T-helper 2 cell treated with Interferon-gamma antibody and Interleukin-4, amounts not matched to agents 100 ng/mL and 5 ng/mL, for 36 hours (primary cell): ENCODE results near the gene CHD1. TPM values are rescaled to one million over a fixed set of nuclear protein-coding genes. Genes with fewer than 3 reads are reported as not detected.

Experiments used
- intact Hi-C: fragments of 100-400 bp; cut with micrococcal nuclease; formaldehyde crosslinking; loops from one replicate; pipeline ENCODE4 v1.15.1; 2023
- total RNA-seq: library from RNA; stranded (reverse); gene quantifications from 2 replicates; pipeline ENCODE4 v1.2.3, GENCODE V29; 2022

The CHD1 gene
- total RNA-seq, 1 donor from 2014 or later, result 55.0 TPM

DNA sequence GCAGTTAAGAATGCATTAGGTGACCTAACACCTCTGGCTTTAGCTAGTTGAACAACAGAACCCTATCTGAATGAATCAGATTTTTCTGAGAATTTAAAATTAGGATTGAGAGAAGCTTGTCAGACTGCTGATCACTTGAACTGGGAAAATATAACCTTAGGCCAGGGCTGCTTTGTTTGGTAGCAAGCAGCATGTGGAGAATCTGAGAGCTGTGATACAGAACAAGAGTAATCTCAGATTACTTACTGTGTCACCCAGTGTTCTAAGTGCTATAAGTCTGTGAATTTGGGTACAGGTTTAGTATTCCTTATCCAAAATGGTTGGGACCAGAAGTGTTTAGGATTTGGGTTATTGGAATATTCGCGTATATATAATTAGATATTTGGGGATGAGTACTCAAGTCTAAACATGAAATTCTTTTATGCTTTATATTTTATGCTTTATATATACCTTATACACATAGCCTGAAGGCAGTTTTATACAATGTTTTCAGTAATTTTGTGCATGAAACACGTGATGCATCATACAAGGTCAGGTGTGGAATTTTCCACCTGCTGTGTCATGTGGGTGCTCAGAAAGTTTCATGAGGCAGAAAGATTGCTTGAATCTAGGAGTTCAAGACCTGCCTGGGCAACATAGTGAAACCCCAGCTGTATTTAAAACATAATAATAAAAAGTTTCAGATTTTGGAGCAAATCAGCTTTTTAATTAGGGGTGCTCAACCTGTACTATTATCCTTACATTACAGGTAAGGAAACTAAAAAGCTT is 8.3 kb upstream of the CHD1 start:
- intact Hi-C loops, result no loop called here

- intact Hi-C loops, result no loop called here
Observed at GRCh38 chr5:98935206-98935605, 6.4 kb upstream of the CHD1 start.

- intact Hi-C loops, result no loop called here
Observed at GRCh38 chr5:98934546-98934945, 5.7 kb upstream of the CHD1 start.

DNA sequence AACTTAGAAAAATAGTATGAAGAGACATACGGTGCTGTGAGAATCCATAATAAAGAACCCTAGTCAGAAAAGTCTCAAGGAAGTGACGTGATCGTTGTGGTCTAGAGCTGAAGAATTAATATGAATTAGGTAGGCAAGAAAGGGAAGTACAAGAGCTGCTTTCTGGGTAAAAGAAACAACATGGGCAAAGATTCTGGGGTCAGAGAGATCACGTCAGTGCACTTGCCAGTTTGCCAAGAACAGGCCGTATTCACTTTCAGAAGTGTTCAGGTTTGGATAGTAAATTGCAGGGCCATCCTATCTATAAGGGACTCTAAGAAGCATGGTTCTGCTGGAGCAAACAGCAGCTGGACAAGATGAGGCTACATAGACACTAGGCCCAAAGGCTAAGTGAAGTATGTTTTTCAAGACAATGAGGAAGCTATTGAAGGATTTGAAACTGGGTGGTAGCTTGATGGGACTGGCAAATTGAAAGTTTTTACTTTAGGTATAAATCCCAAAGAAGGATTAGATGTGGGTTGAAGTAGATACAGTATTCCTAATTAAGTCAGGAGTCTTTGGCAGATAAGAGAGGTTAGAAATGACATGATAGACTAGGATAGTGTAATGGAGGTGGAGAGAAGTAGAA is 4.8 kb upstream of the CHD1 start:
- intact Hi-C loops, result no loop called here

- intact Hi-C loops, result no loop called here
Observed at GRCh38 chr5:98930972-98931762, 2.4 kb upstream of the CHD1 start.

- intact Hi-C loops, result loop anchor here (1.0 to 5.0 kb wide), 4 partner anchors 97 to 1995 kb away; partner anchors contain the start of gene FAM174A
Observed at GRCh38 chr5:98929710-98930298, 997 bp upstream of the CHD1 start.

DNA sequence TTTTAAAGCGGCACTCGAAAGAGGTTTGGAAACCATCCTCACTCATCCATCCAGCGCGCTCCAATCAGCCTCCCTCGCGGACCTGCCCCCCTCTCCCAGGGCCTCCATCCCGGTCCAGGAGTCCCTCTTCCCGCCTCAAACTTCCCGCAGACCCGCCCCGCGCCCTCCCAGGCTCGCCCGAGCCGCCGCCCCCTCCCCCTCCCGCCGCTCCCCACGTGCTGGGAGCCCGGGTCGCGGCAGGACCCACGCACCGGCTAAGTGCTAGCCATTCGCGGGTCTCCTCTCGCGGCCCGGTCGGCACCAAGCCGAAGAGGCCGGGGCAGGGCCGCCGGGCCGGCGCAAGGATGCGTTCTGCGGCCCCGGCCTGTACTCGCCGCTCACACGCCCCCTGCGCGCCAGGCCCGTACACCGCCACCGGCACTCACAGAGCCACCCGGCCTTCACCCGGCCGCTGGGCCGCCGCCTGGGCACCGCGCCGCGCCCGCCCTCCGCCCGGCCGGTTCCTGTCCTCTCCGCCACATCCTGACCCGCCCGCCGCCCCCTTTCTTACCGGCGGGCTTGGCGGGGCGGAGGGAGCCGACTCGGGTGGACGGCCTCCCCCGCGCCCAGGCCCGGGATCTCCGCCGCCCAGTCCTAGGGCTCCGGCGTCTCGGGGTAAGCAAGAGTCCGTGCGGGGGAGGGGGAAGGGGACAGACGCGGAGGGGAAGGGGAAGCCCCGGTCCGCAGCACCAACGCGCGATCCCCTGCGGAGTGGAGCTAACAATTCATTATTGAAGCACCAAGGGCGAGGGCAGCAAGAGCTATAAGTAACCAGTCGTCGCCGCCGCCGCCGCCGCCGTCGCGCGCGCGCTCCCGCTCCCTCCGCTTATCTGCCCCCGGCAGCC is 576 bp downstream of the CHD1 start:
- intact Hi-C loops, result loop anchor here (1.0 to 5.0 kb wide), 5 partner anchors 22 to 1745 kb away; partner anchors contain the start of genes FAM174A, RGMB and RIOK2

DNA sequence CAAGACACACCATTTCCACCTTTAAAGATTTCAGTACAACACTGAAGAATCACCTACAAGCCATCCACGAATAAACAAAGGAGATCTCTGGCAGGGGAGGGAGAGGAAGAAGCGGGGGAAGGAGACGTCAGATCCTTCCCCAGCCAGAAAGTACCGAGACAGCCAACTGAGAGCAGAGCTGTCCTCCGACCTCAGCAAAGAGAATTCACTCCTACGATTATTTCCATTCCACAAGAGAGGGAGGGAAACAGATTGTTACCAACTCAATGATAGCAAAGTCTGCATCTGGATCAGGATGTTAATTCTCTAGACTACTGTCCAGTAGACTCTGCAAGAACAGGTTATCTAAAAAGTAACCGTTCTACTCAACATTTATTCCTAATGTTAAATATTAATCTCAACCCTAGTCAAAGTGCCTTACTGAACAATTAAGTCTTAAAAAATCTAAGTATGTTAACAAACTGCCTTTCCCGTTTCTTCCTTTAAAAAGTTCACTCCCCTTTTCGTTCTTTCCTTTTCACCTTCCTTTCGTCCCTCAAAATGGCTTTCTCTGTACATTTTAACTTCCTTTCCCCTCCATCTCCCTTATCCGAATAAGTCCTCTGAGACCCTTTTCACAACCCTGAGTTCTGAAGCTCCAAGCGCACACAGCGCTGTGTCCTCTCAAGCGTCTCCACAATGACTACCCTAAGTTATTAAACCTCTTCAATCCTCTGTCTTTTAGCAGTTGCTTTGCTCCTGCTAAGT is 1.4 kb downstream of the CHD1 start:
- intact Hi-C loops, result loop anchor here (1.0 to 5.0 kb wide), 3 partner anchors 21 to 1610 kb away; partner anchors contain the start of gene FAM174A

GRCh38 chr5:98923966-98924365 is 4.8 kb downstream of the CHD1 start:
- intact Hi-C loops, result no loop called here

- intact Hi-C loops, result no loop called here
Observed at GRCh38 chr5:98921947-98922505, 6.8 kb downstream of the CHD1 start.

DNA sequence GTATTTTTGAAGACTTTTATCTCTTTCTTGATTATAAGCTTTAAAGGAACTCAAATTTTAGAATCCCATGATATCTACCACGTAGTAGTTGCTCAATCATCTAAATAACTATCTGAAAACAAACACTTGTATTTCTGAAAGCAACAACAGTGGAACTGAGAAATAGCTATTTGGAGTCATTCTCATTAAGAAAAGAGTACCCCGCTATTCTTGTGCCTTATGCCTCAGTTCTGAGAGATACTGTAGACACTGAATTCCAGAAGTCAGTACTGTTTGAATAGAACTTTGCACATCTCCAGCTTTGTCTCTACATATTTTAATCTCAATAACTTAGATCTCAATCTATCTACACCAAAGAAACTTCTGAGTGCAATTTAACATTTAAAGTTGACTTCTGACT is 11.4 kb downstream of the CHD1 start:
- intact Hi-C loops, result no loop called here

GRCh38 chr5:98916540-98916939 is 12.3 kb downstream of the CHD1 start:
- intact Hi-C loops, result no loop called here

- intact Hi-C loops, result no loop called here
Observed at GRCh38 chr5:98913911-98914310, 14.9 kb downstream of the CHD1 start.

GRCh38 chr5:98911280-98912040 is 17.3 kb downstream of the CHD1 start:
- intact Hi-C loops, result loop anchor here (1.0 kb wide), 1 partner anchor 115 kb away; no protein-coding TSS in a partner anchor

DNA sequence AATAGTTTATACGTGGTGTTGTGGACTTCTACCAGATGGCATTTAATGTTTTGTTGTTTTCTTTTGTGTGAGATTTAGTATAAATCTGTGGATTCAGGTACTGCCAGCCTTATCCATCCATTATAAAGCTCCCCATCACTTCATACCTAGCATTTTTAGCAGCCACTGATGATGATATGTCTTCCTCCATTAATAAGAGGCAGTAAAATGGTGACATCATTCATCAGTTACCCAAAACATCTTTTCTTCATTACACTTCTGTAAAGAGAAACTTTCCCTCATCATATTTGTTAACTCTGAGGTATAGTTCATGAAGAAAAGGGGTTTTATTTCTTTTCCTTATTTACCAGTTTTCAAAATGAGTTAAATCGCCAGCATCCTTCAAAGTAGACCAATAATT is 19.4 kb downstream of the CHD1 start:
- intact Hi-C loops, result loop anchor here (5.0 kb wide), 1 partner anchor 137 kb away; the partner anchor contains the start of gene RGMB

DNA sequence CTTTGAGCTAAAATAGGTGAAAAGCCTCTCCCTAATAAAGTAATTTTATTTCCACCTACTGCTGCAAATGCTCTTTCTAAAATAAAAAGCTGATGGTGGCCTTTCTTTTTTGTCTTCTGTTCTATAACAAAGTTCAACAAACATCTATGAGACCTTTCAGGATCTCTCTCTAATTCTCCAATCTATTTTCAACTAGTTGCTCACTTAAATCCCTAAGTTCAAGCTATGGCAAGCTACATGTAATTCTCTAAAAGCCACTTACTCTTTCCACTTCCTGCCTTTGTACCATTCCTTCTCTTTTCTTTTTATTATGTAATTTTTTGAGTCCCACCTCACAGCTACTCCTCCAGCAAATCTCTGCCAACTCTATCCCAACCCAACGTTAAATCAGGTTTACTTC is 20.9 kb downstream of the CHD1 start:
- intact Hi-C loops, result loop anchor here (5.0 kb wide), 1 partner anchor 136 kb away; the partner anchor contains the start of gene RGMB

GRCh38 chr5:98906756-98907355 is 22.0 kb downstream of the CHD1 start:
- intact Hi-C loops, result loop anchor here (1.0 to 5.0 kb wide), 4 partner anchors 20 to 153 kb away; partner anchors contain the start of gene RGMB
